Left colon (tissue), 2 donors: ENCODE results near the gene TMEM132C. TPM values are rescaled to one million over a fixed set of nuclear protein-coding genes. Genes with fewer than 3 reads are reported as not detected.

Experiments
- ATAC-seq: fragments of 200-7000 bp; cut with Tn5 transposase; one replicate; pipeline ENCODE4 v1.9.1; 2020; ENCODE audit warnings: mild to moderate bottlenecking, moderate library complexity
- DNase-seq, 2 donors: peaks; one replicate each; pipeline ENCODE4 v3.0.0-alpha.2; 2020
- intact Hi-C, 2 donors: fragments of 100-400 bp; cut with DNase I in 1 of 2; cut with micrococcal nuclease in 1 of 2; formaldehyde crosslinking; loops; one replicate each; pipeline versions ENCODE4 v1.11.2 to v1.14.0; 2022; cut with DNase I, micrococcal nuclease
- total RNA-seq, 2 donors: library from RNA; stranded (reverse); fragmentation: NEBNext Ultra II Directional; extraction: Animal tissue kit (Norgen Biotek cat#: 25700); gene quantifications; one replicate each; pipeline ENCODE4 v1.2.1, GENCODE V29; 2021
- donor health status: DM: no; HTN: no; CAD: no.
- donor health status: DM: yes; HTN: yes; CAD: no.

Gene TMEM132C
- total RNA-seq, 2 donors from 2014 or later = 0.40 to 0.78 TPM

DNA sequence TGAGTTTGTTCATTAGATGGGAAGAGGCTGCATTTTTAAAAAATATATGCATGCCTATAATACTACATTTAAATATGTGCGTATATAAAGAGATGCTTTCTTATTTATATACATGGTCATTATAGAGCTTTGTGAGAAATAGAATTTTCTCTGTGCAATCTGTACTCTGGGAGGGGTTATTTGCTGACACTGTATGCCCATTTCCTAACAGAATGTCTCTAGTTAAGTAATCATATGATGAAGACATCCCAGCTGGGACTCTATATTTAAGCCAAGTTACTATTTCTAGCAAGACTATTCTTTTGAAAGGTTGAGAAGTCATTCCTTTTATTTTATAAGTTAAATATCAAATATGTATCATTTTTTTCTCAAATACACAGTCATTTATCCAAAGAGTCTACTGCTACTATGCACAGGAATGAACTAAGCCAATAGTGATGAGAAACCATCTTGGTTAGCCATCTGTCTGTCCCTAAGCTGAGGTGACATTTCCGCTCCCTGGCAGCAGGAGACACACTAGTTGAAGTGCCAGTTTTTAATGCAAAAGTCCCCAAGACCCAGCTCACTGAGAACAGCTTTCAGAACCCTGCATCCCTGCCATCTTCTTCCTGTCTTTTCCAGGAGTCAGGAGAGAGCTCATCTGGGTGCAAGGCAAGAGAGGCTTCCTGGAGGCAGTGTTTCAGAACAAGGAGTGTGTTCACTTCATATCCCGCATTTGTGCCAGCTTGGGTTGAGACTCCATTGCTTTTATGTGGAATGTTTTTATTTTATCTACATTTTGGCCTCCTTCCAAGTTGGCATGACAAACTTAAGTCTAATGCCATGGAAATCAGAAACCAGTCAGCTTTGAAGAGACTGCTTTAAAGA, 69.5 kb downstream of the TMEM132C start:
- intact Hi-C loops = no loop called here
- no peak for ATAC-seq
- no peak for DNase-seq

DNA sequence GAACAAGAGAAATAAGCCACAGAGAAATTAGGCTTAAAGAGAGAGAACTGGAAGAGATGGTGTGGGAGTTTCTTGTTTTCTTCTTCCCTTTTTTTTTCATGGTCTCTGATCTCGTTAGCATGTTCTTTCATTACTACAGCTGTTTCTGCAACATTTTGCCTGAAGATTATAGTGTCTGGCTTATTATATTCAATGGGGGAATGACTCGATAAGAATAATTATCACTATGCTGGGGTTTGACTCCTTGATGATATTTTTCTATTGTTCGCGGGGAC, 70.0 kb downstream of the TMEM132C start:
- intact Hi-C loops = no loop called here
- ATAC-seq (no peak), DNase-seq (no peak)

GRCh38 chr12:128337431-128338170, 70.6 kb downstream of the TMEM132C start:
- intact Hi-C loops = no loop called here
- DNase-seq = no peak
- no peak for ATAC-seq

- DNase-seq (no peak), ATAC-seq (no peak)
- intact Hi-C loops = no loop called here
Measured at GRCh38 chr12:128338386-128339125, 71.6 kb downstream of the TMEM132C start.

DNA sequence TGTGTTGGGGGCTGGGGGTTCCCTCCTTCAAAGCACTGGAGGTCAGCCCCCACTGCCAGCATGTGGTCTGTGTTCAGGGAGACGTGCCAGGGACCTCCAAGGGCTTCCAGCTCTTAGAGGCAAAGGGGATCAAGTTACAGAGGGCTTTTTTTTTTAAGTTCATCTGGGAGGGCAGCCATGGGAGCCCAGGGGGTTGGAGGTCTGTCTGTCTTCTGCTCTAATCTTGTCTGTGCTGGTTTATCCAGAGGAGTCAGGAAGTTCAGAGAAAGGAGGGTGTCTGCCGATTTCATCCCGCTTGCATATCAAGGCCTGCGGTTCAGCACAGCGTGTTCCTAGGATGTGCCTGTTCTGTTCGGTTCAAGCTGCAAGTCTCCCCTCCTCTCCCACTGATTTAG, 72.2 kb downstream of the TMEM132C start:
- no peak for ATAC-seq
- intact Hi-C loops = no loop called here
- DNase-seq = no peak

DNA sequence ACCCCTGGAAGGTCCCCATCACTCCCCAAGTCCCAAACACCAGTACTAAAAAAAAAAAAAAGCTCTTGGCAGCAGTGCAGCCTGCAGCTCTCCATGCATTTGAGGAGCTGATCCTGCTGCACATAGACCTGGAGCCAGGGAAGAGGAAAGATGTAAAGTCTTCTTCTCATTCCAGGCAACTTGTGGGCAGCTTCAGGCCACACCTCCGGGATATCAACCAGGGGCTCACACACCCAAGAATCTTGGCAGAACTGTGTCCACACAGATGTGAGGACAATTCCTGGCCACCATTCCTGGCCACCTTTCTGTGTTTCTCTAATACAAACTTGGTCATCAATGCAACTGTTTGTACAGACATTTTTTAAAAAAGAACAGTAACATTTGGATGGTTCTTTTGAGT, 72.7 kb downstream of the TMEM132C start:
- intact Hi-C loops = no loop called here
- DNase-seq (no peak), ATAC-seq (no peak)

DNA sequence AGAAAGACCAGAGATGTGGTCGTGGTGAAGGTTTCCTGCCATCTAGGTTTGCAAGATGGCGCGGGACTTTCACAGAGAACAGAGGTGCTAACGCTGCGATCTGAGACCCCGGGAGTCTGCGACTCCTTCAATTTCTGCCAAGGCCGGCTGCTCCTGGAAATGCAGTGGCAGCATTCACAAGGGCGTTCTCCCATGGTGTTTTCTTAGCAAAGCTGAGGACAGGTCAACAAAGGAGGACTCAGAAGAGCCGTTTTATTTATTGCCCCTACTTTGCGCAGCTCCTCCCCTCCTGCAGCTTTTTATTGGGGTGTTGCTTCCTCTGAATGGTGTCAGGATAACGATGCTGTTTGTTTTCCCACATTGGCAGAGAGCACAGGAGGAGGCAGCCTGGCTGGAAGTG, 86.3 kb downstream of the TMEM132C start:
- intact Hi-C loops = no loop called here
- DNase-seq (no peak), ATAC-seq (no peak)

DNA sequence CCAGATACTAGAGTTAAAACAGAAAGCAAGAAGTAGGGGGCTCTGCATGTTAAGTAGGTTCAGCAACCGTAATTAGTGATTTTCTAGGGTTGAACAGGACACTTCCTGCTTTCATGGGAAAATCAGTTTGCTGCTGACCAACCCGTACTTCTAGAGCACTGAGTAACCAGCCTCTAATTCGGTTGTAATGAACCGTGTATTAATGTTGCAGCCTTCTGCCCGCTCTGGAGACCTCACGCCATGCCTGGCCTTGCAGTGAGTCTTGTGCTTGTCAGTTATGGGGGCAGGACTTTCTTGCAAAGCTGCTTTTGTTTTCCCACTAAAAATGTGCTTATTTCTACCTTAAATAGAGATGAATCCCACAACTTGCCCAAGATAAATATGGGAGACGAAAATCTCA, 89.6 kb downstream of the TMEM132C start:
- ATAC-seq (no peak), DNase-seq (no peak)

GRCh38 chr12:128361400-128361995, 94.5 kb downstream of the TMEM132C start:
- intact Hi-C loops = no loop called here
- no peak for DNase-seq
- ATAC-seq = no peak

More for the DNA sequence above, 89.6 kb downstream of the TMEM132C start:
- intact Hi-C loops = no loop called here

DNA sequence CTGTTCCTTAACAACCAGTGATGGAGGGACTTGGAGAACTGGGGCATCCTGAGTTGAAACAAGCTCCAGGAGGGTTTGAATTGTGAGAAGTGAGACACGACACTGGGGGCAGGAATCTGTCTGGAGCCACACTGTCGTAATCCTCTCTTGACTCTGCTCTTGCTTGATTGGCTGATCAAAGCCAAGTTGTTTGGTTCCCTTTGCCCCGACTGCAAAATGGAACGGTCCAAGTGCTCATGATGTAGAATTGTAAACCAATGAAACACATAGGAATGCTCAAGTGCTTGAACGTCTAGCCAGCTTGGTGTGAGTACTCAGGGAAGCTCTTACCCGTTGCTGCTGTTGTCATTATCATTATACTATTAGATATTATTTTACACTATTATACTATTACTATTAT, 98.1 kb downstream of the TMEM132C start:
- ATAC-seq = no peak
- DNase-seq = no peak
- intact Hi-C loops = no loop called here

DNA sequence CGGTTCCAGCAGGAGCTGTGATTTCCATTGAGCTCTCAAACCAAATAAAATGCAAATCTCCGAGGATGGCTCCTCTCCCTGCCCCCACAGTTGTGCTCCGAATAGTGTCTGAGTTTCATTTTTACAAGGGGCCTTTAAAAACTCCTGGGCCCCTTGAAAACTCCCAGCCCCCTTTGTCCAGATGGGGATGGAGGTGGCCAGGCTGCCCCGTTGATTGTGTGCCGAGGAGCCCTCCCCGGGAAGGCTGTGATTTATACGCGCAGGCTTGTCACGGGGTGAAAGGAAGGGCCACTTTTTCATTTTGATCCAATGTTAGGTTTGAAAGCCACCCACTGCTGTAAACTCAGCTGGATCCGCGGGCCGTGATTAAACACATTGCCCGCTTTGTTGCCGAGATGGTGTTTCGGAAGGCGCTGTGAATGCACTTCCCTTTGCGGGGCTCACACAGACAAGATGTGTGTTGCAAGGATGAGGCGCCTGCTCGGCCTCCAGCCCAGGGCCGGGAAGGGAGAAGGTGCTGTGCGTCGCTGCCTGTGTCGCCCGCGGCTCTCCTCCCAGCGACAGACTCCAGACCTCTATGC, 98.8 kb downstream of the TMEM132C start:
- no peak for ATAC-seq
- intact Hi-C loops = no loop called here
- no peak for DNase-seq

DNA sequence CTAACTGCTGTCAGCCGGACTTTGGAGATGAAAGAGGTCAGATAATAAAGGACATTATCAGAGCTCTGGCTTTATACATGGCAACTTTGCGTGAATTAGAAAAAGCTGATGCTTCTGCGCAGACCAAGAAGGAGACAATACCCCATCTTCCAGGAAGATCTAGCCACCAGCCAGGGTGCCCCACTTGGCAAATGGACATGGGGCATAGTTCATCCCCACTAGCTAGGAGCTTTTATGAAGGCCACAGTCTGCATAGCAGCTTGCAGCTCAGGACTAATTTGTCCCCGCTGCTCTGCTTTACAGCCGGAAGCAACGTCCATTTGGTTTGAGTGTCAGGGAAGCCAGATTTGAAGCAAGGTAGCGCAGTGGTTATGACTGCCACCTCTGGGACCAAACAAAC, 101.0 kb downstream of the TMEM132C start:
- intact Hi-C loops = no loop called here
- ATAC-seq = no peak
- DNase-seq = no peak

DNA sequence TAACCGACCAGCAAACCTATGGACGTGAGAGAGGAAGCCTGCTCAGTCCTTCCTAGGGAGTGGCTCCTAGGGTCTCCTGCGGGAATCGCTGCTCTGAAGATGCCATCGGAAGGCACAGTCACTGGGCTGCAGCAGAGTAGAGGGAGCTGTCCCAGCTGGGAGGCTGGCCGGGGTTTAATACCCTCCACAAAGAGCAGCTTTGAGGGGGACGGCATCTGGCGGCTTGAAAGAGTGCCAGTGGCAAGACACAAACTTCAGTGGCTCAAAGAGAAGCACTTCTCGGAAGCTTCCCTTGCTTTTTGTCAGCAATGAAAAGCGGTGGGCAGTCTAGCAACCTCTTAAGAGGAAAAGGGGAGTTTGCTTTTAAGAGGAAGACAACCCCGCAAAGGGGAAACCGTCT, 114.6 kb downstream of the TMEM132C start:
- ATAC-seq = no peak
- intact Hi-C loops = no loop called here

GRCh38 chr12:128381946-128382345, 115.0 kb downstream of the TMEM132C start:
- intact Hi-C loops = no loop called here
- DNase-seq (no peak), ATAC-seq (no peak)

More for the DNA sequence above, 114.6 kb downstream of the TMEM132C start:
- no peak for DNase-seq

GRCh38 chr12:128382946-128383345, 116.0 kb downstream of the TMEM132C start:
- DNase-seq (no peak), ATAC-seq (no peak)
- intact Hi-C loops = no loop called here

- ATAC-seq (no peak), DNase-seq (no peak)
- intact Hi-C loops = no loop called here
Measured at GRCh38 chr12:128383357-128383937, 116.5 kb downstream of the TMEM132C start.

- DNase-seq = no peak
- intact Hi-C loops = no loop called here
- no peak for ATAC-seq
Measured at GRCh38 chr12:128385736-128386135, 118.8 kb downstream of the TMEM132C start.

- ATAC-seq (peak; percentile 49), DNase-seq (peak in 1 of 2 donors; percentile 38)
- intact Hi-C loops = no loop called here
Measured at GRCh38 chr12:128387811-128388422, 120.9 kb downstream of the TMEM132C start.
